Stimulated activated CD4-positive, alpha-beta T cell treated with anti-CD3 and anti-CD28 coated beads, Interleukin-4, amount 100 ng/mL, for 24 hours (primary cell): ENCODE results near the gene CLIP3.
A peak's percentile ranks its signal among the peaks of the same experiment; 100 is the strongest.
"Not testable (repeated sequence)": the region's sequence is repeated elsewhere in the genome, so short reads cannot be mapped to it uniquely, and the experiment has no call there.

ENCODE experiments used
- DNase-seq: peaks from one replicate; pipeline ENCODE4 v3.0.0-alpha.2; 2020

CLIP3 gene

DNA sequence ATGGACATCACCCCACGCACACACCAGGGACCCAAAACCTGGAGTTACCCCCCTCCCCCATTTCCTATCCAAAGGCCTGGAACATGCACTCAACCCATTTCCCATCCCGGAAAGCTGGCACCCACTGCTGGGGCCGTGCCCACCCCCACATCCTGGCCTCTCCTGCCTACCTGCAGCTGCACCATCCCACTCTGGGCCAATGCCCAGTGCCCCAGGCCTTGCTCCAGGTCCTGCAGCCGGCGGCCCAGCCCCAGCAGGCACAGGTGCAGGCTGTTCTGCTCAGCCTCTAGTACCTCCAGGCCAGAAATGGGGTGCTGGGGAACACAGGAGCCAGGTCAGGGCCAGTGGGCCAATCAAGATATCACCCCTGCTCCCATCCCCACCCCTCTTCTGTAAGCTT is 25.7 kb downstream of the CLIP3 start:
- no peak for DNase-seq

DNA sequence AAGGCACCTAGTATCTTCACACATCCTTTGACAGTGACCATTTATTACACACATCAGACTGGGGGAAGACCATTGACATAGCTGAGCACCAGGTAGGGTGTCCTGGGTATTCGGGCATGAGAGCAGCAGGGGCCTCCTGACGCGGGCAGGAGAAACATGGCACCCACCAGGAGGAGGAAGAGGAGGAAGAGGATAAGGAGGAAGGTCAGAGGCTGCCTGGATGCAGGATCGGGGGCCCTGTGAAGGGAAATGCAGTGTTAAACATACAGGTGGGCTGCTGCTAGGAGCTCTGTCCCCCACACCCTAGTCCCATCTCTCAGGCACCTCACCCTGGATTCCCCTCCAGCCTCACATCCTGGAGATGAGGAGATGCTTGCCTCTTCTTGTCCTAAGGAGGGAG is 29.4 kb downstream of the CLIP3 start:
- DNase-seq: no peak

DNA sequence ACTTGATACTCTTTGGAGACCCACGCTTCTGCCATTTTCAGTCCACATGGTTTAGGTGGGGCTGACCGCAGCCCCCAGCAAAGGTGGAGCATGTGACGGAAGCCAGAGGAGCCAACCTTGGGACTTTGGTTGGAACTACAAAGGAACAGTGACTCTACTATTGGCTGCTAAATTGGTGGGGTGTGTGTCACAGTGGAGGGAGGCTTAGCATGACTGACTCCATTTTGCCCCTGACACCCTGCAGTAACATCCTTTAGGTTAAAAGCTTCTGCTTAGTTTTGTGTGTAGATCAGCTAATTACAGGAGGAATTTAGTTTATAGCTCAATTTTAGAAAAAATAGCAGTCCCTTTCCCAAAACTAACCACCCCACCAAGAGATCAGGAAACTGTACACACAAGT is 31.1 kb downstream of the CLIP3 start:
- no peak for DNase-seq

DNA sequence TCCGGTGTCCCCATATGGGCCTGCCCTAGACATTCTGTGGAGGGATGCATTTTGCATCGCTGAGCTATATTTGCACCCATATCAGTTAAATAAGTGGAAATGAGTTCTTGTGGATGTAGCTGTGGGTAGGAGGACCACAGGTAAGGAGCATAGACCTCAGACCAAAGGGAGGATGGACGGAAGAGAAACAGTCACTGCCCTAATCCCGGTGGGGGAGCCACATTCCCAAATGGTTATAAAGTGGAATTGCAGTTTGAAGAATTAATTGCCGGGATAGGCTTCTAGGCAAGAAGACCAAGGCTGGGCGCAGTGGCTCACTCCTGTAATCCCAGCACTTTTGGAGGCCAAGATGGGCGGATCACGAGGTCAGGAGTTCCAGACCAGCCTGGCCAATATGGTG is 35.9 kb downstream of the CLIP3 start:
- DNase-seq: no peak

DNA sequence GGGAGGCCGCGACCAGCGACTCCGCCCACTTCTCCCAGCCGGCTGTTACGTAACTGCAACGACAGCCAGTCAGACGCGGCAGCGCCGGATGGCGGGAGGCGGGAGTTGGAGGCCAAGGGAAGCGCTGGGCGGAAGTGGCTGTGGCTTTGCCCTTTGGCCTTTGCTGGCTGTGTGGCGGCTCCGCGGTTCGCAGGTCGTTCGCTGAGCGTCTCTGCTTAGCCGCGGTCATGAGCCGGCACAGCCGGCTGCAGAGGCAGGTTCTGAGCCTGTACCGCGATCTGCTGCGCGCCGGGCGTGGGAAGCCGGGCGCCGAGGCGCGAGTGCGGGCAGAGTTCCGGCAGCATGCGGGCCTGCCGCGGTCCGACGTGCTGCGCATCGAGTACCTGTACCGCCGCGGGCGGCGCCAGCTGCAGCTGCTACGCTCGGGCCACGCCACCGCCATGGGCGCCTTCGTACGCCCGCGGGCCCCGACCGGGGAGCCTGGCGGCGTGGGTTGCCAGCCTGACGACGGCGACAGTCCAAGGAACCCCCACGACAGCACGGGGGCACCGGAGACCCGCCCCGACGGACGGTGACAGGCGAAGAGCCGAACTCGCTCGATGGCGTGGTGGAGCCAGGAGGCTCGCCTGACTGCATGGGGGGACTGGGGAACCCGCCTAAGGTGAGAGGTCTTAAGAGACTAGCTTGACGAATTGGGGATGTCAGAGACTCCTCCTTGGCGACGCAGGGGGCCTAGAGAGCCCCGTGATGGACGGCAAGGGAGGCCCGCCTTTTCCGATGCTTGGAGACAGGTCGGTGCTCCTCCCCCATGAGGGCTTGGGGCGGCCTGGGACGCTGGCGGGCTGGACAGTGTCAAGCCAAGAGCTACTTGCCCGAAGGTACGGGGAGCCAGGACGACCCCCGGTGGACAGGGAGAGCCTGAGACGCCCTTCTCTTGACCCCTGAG is 37.4 kb downstream of the CLIP3 start, which contains the start of gene SDHAF1:
Gene SDHAF1, plus strand, starts transcription at position 141 of the 946 bp plus-strand sequence. Its CDS starts 87 bp downstream, at position 228.
- peak; percentile 96 for DNase-seq

DNA sequence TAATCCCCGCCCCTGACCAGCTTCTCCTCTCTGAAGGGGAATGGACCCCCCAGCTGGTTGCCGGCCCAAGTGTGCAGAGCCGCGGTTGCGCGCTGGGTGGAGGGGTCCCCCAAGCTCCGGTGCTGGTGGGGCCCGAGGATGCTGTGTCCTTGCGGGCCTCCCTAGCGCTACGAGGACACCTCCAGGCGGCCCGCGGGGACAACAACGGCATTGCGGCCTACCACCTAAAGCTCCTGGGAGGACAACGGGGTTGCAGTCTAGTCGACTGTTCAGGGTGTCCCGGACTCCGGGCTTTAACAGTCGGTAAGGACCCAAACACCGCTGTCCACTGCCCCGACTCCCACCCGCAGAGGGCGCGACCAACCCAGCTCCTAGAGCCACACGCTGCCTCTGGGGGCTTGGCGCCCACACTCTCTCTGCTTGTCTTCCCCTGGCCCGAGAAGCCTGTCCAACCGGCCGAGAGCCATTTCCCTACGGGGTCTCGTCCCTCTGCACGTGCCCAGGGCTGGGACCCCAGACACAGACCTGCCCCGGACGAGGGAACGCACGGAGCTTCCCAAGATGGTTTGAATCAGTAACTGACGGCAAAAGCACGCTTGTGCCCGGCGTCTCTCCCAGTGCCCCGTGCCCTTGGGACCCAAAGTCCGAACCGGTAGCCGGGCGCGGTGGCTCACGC is 38.6 kb downstream of the CLIP3 start:
- no peak for DNase-seq

DNA sequence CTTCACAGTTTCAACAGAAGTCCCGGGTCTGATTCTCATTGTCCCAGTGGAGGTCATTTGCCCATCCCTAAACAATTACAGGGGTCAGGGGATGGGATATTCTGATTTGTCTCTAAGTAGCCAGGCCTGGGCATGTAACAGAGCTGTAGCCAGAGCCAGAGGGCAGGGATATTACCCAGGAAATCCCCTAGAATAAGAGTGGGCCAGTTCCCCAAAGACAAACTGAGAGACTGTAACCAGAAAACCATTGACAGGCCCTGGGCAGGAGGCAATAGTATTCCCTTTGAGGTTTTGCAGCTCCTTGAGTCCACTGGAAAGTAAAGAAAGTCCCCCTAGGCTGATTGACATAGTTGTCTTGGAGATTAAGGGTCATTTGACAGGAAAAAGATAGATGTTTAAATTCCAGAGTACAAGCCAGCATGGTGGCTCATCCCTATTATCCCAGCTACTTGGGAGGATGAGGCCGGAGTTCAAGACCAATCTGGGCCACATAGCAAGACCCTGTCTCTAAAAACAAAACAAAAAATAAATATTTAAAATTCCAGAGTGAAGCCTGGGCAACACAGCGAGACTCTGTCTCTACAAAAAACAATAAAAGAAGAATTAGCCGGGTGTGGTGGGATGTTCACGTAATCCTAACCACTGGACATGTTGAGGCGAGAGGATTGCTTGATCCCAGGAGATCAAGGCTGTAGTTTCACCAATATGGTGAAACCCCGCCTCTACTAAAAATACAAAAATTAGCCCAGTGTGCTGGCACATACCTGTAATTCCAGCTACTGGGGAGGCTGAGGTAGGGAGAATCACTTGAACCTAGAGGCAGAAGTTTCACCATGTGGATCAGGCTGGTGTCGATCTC is 39.5 kb downstream of the CLIP3 start:
- no peak for DNase-seq

DNA sequence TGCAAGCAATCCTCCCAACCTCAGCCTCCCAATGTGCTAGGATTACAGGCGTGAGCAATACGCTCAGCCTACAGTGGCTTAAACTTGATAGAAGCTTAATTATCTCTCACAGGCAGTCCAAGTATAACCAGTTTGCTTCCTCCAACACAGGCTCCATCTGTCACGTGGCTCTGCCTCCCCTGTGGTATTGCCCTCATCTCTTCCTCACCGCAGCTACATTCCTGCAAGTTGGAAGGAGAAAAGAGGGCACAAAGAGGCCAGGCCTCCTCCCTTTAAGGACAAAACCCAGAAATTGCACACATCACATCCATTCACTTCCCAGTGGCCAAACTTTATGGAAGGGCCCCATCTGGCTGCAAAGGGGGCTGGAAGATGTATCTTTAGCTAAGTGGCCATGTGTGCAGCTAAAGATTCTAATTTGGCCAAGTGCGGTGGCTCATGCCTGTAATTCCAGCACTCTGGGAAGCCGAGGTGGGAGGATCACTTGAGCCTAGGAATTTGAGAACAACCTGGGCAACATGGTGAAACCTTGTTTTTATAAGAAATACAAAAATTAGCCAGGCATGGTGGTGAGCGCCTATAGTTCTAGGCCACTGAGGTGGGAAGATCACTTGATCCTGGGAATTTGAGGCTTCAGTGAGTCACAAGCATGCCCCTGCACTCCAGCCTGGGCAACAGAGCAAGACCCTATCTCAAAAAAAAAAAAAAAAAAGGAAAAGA is 40.8 kb downstream of the CLIP3 start:
- DNase-seq: no peak

DNA sequence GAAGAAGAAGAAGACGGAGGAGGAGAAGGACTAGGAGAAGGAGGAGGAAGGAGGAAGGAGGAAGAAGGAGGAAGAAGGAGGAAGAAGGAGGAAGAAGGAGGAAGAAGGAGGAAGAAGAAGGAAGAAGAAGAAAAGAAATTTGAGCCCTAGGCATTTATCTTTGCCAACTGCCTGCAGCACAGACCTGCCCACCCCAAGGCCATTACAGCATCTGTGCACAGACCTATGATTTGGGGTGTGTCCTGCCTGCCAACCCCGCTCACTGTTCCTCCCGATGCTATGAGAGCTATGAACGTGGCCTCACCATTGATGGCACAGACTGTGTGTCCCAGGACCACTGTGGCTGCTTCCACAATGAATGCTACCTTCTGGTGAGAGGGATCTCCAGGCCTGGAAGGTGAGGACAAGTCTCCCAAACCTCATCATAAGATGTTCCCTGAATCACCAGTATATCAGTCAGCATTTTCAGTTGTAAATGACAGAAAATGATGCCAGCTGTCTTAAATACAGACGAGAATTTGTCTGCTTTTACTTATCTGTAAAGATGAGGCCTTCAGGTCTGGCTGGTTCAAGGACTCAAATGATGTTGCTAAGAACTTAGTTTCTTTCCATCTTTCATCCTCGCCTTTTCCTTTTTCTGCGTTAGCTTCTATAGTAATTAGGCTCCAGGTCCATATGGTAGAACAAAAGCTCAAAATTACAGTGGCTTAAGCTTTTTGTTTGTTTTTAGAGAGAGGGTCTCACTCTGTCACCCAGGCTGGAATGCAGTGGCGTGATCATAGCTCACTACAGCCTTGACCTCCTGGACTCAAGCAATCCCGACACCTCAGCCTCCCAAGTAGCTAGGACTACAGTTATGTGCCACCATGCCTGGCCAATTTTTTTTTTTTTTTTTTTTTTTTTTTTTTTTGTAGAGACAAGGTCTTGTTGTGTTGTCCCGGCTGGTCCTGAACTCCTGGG is 41.6 kb downstream of the CLIP3 start:
- no peak for DNase-seq

DNA sequence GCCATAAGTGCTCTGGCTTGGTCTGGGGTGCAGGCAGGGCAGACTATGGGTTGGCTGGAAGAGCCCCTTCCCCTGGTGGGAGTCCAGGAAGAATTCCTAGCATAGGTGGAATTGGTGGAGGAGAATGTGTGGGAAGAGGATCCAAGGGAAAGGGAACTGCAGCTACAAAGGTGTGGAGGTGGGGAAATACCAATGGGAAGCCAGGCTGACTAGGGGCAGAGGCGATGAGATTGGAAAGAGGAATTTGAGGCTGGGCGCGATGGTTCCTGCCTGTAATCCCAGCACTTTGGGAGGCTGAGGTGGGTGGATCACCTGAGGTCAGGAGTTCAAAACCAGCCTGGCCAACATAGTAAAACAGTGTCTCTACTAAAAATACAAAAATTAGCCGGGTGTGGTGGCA is 42.5 kb downstream of the CLIP3 start:
- no peak for DNase-seq

DNA sequence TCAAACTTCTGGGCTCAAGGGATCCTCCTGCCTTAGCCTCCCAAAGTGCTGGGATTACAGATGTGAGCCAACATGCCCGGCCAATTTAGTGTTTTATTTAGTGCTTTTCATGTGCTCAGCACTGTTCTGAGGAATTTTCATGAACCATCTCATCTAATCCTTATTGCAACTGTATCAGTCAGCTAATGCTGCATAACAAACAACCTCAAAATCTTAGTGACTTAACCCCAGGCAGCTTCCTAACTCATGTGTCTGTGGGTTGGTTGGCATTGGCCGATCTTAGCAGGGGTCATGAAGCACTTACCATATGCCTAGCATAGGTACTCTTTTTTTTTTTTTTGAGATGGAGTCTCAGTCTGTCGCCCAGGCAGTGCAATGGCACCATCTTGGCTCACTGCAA is 43.8 kb downstream of the CLIP3 start:
- DNase-seq: no peak

DNA sequence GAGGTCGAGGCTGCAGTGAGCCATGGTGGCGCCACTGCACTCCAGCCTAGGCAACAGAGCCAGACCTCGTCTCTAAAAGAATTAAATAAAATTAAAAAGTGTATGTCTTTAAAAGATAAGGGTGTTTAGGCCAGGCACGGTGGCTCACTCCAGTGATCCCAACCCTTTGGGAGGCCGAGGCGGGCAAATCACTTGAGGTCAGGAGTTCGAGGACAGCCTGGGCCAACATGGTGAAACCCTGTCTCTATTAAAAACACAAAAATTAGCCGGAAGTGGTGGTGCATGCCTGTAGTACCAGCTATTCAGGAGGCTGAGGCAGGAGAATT is 45.1 kb downstream of the CLIP3 start:
- no peak for DNase-seq

DNA sequence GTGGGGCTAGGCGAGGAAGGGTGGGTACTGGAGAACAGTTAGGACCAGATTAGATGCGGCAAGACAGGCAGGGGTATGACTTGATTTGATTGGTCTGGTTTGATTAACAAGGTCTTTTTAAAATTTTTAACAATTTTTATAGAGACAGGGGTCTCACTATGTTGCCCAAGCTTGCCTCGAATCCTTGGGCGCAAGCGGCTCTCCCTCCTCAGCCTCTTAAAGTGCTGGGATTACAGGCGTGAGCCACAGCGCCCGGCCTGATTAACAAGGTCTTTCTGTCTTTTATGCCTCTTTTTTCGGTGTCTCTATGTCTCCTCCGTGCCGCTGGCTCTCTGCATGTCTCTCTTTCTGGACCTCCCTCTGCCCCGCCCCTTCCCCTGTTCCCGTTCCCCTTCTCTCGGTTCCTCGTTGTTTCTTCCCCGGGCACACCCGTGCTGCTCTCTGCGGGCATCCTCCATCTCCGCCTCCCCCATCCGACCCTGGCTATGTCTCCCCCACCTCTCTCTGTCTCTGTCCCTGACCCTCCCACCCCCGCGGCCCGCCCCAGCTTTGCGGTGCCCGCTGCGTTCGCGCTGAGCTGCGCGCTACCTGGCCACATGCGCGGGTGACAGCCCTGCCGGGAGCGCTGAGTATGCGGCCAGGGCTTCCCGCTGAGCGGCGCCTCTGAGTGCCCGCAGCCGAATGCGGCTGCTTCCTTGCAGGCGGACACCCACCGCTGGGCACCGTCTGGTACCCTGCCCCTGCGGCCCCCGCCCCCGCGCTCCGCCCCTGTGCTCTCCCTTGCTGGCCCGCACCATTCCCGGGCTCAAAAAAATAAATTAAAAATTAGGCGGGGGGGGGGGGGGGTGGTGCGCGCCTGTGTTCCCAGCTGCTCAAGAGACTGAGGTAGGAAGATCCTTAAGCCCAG is 45.8 kb downstream of the CLIP3 start:
- peak; percentile 20 for DNase-seq

DNA sequence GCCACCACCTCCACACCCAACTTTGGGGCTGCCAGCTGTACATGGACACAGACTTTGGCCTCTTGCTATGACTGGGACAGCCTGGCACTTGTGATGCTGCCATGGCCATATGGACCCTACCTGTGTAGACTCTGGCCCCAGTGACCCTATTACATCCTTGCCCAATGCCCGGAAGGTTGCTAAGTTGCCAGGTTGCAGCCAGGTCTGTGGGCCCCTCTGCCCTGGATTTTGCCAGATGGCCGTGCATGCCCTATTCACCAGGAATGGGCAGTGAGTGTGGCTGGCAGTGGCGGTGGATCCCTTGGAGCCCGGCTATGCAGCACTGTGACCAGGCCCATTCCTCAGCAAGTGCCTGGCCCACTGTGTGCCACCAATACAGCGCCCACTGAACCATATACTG is 46.6 kb downstream of the CLIP3 start:
- DNase-seq: no peak

DNA sequence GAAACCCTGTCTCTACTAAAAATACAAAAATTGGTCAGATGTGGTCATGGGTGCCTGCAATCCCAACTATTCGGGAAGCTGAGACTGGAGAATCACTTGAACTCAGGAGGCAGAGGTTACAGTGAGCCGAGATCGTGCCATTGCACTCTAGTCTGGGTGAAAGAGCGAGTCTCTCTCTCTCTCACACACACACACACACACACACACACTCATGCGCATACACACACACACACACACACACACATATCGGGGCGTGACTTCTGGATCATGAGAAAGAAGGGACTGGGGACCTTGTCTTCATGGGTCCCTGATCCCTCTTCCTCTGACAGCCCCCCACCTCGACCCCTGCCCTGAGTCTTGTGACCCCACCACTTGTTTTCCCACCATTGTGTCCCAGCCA is 49.5 kb downstream of the CLIP3 start:
- DNase-seq: no peak

DNA sequence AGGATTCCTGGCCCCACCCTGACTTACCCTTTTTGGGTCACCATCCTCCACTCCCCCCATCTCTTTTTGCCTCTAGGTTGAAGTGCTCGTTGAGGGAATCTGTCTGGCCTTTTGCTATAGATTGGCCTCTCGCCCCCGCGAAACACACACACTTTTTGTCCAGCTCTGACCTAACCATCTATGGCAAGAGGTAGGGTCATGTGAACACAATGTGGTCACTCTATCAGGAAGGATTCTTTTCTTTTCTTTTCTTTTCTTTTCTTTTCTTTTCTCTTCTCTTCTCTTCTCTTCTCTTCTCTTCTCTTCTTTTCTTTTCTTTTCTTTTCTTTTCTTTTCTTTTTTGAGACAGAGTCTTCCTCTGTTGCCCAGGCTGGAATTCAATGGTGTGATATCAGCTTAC is 51.7 kb downstream of the CLIP3 start:
- DNase-seq: not testable (repeated sequence)

DNA sequence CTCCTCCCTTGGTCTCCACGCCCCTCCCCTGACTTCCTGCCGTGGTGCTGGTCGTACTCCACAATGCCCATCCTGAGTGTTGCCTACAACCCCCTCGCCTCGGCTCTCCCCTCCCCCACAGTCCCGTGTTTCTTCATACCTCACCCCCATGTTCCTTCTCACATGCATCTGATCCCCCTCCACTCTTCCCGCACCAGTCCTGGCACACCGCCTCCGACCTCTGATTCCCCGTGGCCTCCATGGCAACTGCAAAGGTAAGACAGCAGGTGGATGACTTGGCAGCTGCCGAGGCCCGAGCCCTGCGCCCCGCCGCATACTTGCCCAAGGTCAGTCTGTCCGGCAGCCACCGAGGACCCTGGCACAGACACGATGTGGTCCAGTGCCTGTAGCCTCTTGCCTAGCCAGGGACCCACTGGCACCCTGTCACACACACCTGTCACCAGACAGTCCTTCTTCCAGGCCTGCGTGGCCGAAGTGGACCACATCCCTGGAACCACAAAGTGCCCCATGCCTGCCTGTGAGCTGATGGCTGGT is 53.8 kb downstream of the CLIP3 start:
- DNase-seq: no peak

DNA sequence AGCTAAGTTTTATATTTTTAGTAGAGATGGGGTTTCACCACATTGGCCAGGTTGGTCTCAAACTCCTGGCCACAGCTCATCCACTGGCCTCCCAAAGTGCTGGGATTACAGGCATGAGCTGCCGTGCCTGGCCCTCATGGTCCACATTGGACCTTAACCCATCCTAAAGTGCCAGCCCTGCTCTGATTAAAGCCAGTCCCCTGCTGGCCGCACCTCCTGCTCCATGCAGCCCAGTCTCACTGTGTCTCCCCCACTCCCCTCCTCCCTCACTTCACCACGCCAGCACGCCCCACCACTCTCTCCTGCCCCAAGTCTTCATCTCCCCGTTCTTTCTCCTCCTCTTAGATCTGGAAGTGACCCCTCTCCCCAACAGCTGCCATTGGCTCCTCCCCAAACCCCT is 54.4 kb downstream of the CLIP3 start:
- no peak for DNase-seq

DNA sequence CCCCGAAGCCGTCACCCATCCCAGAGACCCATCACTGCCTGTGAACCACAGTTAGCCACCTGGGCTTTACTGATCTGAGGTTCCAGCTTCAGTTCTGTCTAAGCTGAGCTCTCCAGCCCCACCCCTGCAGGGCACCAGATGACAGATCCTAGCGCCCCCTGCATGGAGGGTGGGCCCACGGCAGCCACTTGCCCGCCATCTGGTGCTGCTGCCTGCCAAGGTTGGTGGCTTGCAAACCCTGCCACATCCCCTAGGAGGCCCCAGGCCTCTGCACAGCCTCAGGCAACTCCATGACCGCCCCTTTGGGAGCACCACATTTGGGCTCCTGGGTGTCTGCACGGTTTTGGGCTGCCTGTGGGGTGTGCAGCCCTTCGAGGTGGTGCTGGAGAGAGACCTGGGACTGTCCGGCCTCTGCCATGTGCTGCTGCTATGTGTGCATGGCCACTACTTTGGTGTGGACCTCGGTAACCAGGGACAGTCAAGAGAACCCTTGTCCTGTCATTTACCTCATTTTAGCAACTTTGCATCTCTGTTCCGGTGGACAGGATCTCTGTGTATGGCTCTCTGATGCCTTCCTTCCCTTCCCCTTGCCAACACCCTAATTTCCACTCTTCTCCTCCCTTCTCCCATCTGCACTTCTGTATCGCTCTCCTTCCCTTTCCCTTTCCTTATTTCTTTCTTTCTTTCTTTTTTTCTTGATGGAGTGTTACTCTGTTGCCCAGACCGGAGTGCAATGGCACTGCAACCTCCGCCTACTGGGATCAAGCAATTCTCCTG is 55.0 kb downstream of the CLIP3 start:
- DNase-seq: no peak
